HG02973 (cell line): ENCODE data around the gene PRPF38A.
"Not testable (repeated sequence)": the region's sequence is repeated elsewhere in the genome, so short reads cannot be mapped to it uniquely, and the experiment has no call there.

Experiments
- ATAC-seq: cut with Tn5 transposase; IDR thresholded peaks from one replicate; pipeline ENCODE4 v1.9.1; 2021; ENCODE audit warnings: moderate library complexity; ENCODE audit not compliant: unreplicated experiment

The PRPF38A gene

GRCh38 chr1:52404116-52404974, at the start of gene PRPF38A, which contains the start of gene ORC1:
PRPF38A (plus strand) TSS chr1:52404602; CDS start chr1:52404750, 148 bp downstream.
ORC1 (minus strand) TSS chr1:52404423; CDS start chr1:52402223, 2,200 bp downstream.
- peak; percentile 92 for ATAC-seq

GRCh38 chr1:52355436-52355835, 49.0 kb upstream of the PRPF38A start:
- no peak for ATAC-seq

GRCh38 chr1:52355847-52356505, 48.4 kb upstream of the PRPF38A start:
- ATAC-seq: no peak

- ATAC-seq: no peak
Measured at GRCh38 chr1:52356818-52357355, 47.5 kb upstream of the PRPF38A start.

- ATAC-seq: no peak
Measured at GRCh38 chr1:52357397-52357796, 47.0 kb upstream of the PRPF38A start.

- ATAC-seq: no peak
Measured at GRCh38 chr1:52358851-52359497, 45.4 kb upstream of the PRPF38A start.

- ATAC-seq: no peak
Measured at GRCh38 chr1:52359676-52360594, 44.5 kb upstream of the PRPF38A start.

GRCh38 chr1:52360595-52360968, 43.8 kb upstream of the PRPF38A start:
- no peak for ATAC-seq

- ATAC-seq: no peak
Measured at GRCh38 chr1:52364235-52364839, 40.1 kb upstream of the PRPF38A start.

GRCh38 chr1:52365071-52365745, 39.2 kb upstream of the PRPF38A start:
- ATAC-seq: no peak

- peak; percentile 84 for ATAC-seq
Measured at GRCh38 chr1:52365746-52366516, 38.5 kb upstream of the PRPF38A start, which contains the start of gene CC2D1B. CC2D1B (minus strand) TSS chr1:52366205; CDS start chr1:52364620, 1,585 bp downstream.

- no peak for ATAC-seq
Measured at GRCh38 chr1:52366517-52366827, 37.9 kb upstream of the PRPF38A start.

GRCh38 chr1:52367272-52367671, 37.1 kb upstream of the PRPF38A start:
- no peak for ATAC-seq

GRCh38 chr1:52368383-52369172, 35.8 kb upstream of the PRPF38A start:
- ATAC-seq: no peak

GRCh38 chr1:52369851-52370250, 34.6 kb upstream of the PRPF38A start:
- ATAC-seq: not testable (repeated sequence)

- no peak for ATAC-seq
Measured at GRCh38 chr1:52385376-52385775, 19.0 kb upstream of the PRPF38A start.

GRCh38 chr1:52386458-52386857, 17.9 kb upstream of the PRPF38A start:
- ATAC-seq: no peak

GRCh38 chr1:52393174-52393573, 11.2 kb upstream of the PRPF38A start:
- no peak for ATAC-seq
